CD4-positive, alpha-beta T cell treated with Interleukin-15 for 4 hours (primary cell): ENCODE data around the gene OTOG.
A peak's percentile ranks its signal among the peaks of the same experiment; 100 is the strongest.

ENCODE experiments used
- DNase-seq: peaks from one replicate; pipeline ENCODE4 v3.0.0-alpha.2; 2020; ENCODE audit warnings: low spot score

The OTOG gene

DNA sequence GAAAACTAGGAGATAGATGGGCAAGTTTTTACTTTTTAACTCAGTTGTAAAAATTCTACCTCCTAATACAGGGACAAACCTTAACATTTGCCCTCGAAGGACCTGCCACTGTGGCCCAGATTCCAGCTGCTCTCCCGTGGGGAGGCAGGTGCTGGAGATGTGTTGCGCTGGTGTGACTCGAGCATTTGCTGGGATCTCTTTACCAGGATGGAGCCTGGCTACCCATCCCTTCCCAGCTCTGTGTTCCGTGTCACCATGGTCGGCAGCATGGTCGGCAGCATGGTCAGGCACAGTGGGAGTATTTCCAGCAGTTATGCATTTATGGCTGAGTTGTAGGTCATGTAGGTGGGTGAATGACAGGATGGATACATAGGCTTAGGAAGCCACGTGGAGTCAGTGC is 41.1 kb downstream of the OTOG start:
- no peak for DNase-seq

- DNase-seq: no peak
Observed at GRCh38 chr11:17588721-17589120, 41.7 kb downstream of the OTOG start.

- no peak for DNase-seq
Observed at GRCh38 chr11:17590463-17590862, 43.4 kb downstream of the OTOG start.

GRCh38 chr11:17591293-17591692 is 44.2 kb downstream of the OTOG start:
- DNase-seq: no peak

- no peak for DNase-seq
Observed at GRCh38 chr11:17593466-17594245, 46.6 kb downstream of the OTOG start.

GRCh38 chr11:17594686-17595192 is 47.7 kb downstream of the OTOG start:
- DNase-seq: no peak

DNA sequence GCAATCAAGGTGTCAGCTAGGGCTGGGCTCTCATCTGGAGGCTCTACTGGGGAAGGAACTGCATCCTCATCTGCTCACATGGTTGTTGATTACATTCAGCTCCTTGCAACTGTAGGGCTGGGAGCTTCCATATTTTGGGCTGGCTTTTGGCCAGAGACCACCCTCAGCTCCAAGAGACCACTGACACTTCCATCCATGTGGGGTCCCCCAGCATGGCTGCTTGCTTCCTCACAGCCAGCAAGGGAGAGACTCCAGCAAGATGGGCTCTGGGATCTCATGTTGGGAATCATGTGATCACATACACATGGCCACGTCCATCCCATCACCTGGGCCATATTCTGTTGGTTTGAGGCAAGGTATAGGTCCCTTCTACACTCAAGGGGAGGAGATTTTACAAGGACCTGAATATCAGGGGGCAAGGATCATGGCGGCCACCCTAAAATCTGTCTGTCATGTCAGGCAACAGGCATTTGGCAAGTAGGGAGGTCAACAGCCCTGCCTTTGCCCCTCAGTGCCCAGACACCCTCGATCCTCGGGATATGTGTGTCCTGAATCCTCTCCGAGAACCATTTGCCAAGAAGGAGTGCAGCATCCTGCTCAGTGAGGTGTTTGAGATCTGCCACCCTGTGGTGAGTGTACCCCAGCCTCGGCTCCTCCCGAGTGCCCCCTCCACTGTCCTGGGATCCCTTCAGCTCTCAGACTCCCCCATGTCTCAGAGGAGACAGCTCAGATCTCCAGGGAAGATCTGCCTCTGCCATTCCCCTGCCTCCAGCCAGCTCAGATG is 48.7 kb downstream of the OTOG start:
- DNase-seq: no peak

- DNase-seq: no peak
Observed at GRCh38 chr11:17596310-17596669, 49.2 kb downstream of the OTOG start.

GRCh38 chr11:17596711-17597110 is 49.7 kb downstream of the OTOG start:
- DNase-seq: no peak

DNA sequence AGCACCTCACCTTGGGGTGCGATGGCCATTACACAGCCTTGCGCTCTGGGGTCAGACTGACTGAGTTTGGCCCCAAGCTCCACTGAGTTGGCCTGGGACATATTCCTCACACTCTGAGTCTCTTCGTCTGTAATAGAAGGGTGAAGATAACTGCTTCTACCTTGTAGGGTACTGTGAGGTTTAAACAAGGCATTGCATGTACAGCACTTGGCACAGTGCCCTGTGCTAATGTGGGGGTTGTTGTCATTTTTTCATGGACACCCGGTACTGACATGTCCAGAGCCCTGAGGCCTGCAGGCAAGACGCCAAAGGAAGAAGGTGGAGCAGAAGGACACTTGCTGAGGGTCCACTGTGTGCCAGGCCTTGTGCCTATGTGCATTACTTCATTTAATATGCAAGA is 50.7 kb downstream of the OTOG start:
- no peak for DNase-seq

DNA sequence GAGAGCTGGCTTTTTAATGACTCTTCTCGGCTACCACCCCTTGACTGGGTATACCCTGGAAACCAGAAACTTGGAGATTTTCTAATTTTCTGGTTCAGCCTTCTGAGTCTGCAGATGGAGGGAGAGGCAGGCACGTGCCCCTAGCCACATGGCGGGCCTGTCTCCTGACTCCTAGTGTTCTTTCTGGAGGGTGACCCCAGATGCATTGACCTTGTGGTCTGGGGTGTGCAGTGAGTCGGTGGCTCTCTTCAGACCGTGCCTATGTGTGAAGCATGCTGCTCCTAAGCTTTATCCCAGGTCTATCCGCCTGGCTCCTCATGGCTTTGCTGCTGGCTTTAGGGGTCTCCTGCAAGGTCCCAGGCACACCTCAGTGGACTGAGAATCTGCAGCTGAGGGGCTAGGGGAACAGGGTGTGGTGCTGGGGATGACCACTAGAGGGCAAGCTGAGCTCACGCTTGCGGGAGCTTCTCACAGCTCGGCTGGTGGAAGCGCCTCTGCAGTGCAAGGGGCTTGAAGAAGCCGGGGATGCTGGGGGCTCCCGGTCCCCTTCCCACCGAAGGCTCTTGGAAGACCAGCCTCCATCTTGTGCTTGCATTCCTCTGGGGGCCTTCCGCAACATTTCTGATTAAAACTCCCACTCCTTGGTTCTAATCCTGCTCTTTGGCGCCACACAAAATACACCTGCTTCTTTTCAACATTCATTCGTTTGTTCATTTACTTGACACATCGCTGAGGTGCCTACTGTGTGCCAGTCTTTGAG is 51.8 kb downstream of the OTOG start:
- peak; percentile 48 for DNase-seq

- DNase-seq: no peak
Observed at GRCh38 chr11:17599460-17599925, 52.4 kb downstream of the OTOG start.

DNA sequence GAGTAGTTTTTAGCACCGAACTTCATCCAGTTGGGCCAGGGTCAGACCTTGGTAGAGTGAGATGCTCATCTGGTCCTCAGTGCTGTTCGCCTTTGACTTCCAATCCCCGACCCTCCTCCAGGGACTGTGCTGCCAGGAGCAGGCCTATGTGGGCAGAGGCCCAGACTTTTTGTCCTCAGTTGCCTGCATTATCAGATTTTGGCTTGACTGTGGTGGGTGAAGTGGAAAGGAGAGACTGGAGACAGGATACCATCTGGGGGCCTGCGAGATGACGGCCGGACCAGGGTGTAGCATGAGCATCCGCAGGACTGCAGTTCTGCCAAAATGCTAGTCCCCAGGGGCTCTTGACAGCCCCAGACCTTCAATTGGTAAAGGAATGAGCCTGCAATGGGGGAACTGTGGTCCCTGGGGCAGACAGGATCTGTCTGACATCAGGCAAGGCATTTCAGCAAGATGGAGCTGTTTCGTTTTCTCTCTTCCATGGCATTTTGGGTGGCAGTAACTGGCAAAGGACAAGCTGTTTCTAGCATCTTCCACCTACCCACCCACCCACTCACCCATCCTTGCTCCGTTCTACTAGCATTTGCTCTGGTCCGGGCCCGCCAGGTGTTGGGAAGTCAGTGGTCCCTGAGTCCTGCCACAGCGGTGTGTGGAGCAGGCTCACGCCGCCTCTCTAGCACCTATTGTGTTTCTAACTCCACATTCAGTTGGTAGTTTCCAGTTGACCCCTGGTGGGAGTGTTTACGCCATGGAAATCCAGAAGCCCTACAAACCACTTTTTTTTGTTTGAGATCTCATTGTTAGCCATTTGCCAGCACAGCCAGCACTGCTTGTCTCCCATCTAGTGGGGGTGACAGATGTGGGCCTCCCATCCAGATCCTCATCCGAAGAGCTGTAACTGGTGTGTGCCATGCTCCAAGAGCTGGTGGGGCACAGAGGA is 53.5 kb downstream of the OTOG start:
- no peak for DNase-seq

GRCh38 chr11:17601256-17601671 is 54.2 kb downstream of the OTOG start:
- DNase-seq: no peak

- DNase-seq: no peak
Observed at GRCh38 chr11:17601676-17602075, 54.6 kb downstream of the OTOG start.

DNA sequence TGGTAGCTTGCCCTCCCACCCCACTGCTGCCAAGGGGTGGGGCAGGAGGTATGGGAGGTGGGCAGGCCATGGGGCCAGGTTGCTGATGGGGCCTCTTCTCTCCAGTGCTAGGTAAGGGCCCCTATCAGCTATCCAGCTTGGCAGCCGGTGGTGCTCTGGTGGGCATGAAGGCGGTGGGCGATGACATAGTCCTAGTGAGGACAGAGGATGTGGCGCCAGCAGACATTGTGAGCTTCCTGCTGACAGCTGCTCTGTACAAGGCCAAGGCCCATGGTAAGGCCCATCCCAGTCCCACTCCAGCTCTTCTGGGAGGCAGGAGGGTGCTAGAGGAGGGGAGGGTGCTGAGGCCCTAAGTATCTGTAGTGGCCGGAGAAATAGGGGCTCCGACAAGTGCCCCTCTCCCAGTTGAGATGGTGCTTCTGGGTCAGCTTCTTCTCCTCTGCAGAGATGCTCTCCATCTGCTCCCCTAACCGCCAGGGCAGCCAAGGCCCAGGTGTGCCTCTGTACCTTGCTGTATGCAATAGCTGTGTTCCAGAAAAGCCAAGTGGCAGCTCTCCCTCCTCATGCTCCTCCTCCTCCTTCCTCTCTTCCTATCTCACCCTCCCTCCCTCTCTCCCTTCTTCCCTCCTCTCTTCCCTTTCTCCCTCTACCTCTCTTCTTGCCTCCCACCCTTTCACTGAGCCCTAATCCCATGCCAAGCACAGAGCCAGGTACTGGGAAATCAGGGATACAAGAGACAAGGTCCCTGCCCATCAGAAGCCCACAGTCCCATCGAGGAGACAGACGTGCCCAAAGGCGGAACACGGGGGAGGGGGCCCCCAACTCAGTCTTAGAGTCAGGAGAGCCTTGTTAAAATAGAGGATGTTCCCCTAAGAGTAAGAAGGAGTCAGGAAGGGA is 55.3 kb downstream of the OTOG start:
- DNase-seq: no peak

GRCh38 chr11:17603056-17603825 is 56.2 kb downstream of the OTOG start:
- no peak for DNase-seq

DNA sequence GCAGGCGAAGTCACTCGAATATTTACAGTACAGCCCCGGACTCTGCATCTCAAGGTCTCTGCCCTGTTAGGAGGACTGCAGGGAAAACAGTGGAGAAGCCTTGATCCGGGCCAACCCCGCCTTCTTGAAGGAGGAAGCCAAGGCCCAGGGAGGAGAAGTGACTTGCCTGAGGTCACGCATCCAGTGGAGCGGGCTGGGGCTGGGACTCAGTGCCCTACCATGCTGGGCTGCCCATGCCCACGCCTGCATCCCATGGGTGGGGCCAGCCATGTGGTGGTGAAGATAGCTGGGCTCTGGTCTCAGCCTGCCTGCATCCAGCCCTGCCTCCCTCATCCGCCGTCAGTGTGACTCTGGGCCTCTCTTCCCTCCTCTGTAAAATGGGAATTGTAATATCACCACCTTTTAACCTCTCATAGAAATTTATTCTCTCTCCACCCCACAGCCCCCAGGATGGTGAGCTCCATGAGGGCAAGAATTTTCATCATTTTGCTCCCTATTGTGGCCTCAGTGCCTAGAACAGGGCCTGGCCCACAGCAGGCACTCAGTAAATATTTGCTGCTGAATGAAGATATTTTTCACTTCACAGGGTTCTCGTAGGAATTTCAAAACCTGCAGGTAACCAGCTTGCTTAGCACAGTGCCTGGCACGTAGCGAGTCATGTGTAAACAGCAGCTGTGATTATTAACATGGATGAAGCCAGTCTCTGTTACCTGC is 57.3 kb downstream of the OTOG start:
- no peak for DNase-seq

DNA sequence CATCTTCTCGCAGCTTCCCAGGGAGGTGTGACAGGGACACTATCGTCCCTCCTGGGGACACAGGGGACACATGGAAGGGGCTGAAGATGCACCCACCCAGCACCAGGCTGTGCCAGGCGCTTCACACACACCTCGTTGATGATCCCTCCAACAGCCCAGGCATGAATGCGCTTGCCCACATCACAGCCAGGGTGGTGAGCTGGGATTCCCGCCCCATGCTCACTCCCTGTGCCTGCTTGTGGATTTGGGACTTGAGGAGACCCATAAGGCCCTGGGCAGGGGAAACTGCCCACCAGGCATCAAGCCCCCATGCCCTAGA is 57.8 kb downstream of the OTOG start:
- DNase-seq: no peak
